GM12878 (cell line): Measurements from ENCODE around the gene CDR2L. TPM values are rescaled to one million over a fixed set of nuclear protein-coding genes. Genes with fewer than 3 reads are reported as not detected.

Experiments used
- ATAC-seq: fragments of 200-7000 bp; cut with Tn5 transposase; 3 replicates; pipeline ENCODE4 v1.9.1; 2020; ENCODE audit warnings: mild to moderate bottlenecking, moderate library complexity
- BruUV-seq: library from RNA; stranded (reverse); fragments of 400-500 nt; replicated peaks from 2 replicates; lab custom pipeline; 2021; lab: Mats Ljungman, UMichigan
- CTCF ChIA-PET: fragments of 300-600 bp; sonication (Branson Sonifier 250); formaldehyde crosslinking; extraction: SDS; loops from one replicate; lab custom pipeline; 2021; ENCODE audit warnings: inconsistent platforms; lab: Yijun Ruan, JAX
- POLR2A ChIA-PET: fragments of 350-600 bp; formaldehyde crosslinking; extraction: SDS; loops from one replicate; lab custom pipeline; 2021; ENCODE audit warnings: inconsistent platforms; lab: Charles Lee
- RAD21 ChIA-PET: fragments of 300-600 bp; sonication (Branson Sonifier 250); formaldehyde crosslinking; loops from one replicate; lab custom pipeline; 2023; ENCODE audit warnings: antibody characterized with exemption; ENCODE audit not compliant: unreplicated experiment; lab: Charles Lee
- SMC1A ChIA-PET: fragments of 300-600 bp; sonication (Branson Sonifier 250); formaldehyde crosslinking; loops from one replicate; lab custom pipeline; 2023; ENCODE audit not compliant: unreplicated experiment, uncharacterized antibody; lab: Charles Lee
- DNase-seq: peaks from one replicate; pipeline ENCODE4 v3.0.0-alpha.2; 2011; ENCODE audit warnings: low read depth, low spot score
- FAIRE-seq: peaks from 3 replicates; lab custom pipeline; 2011; peaks lifted over from hg19 to GRCh38; lab: Jason Lieb, UNC
- H2AFZ ChIP-seq: 2 replicates; pipeline ENCODE4 v1.6.0; 2011; ENCODE audit warnings: low read depth, low read length, control low read depth; ENCODE audit not compliant: control insufficient read depth
- H3K27ac ChIP-seq: 2 replicates; pipeline ENCODE4 v1.5.1; 2011; ENCODE audit warnings: control low read depth; ENCODE audit not compliant: control insufficient read depth, insufficient read depth
- H3K27me3 ChIP-seq, 2 experiments: replicated peaks in 1 of 2; 2 replicates each; pipeline versions ENCODE4 v1.6.0 to v1.6.1; 2011; ENCODE audit warnings: low read length in 1 of 2; ENCODE audit not compliant: control insufficient read depth in 2 of 2, insufficient read depth in 2 of 2
- H3K36me3 ChIP-seq, 2 experiments: 2 replicates each; pipeline ENCODE4 v1.5.1; 2011; ENCODE audit warnings: low read length in 1 of 2; ENCODE audit not compliant: control insufficient read depth in 2 of 2, insufficient read depth in 2 of 2
- H3K4me1 ChIP-seq: 2 replicates; pipeline ENCODE4 v1.6.1; 2011; ENCODE audit warnings: mild to moderate bottlenecking, low read length, moderate library complexity, mixed read lengths; ENCODE audit not compliant: control insufficient read depth, insufficient read depth
- H3K4me2 ChIP-seq: 2 replicates; pipeline ENCODE4 v1.6.0; 2011; ENCODE audit warnings: control low read depth; ENCODE audit not compliant: control insufficient read depth, insufficient read depth
- H3K4me3 ChIP-seq: fragments of 200-600 bp; sonication (generic); 2 replicates; pipeline ENCODE4 v1.5.1; 2016
- H3K79me2 ChIP-seq: 2 replicates; pipeline ENCODE4 v1.6.0; 2011; ENCODE audit warnings: low read length; ENCODE audit not compliant: control insufficient read depth, insufficient read depth
- H3K9ac ChIP-seq: 2 replicates; pipeline ENCODE4 v1.8.0; 2011; ENCODE audit warnings: low read length, control low read depth, mixed read lengths; ENCODE audit not compliant: control insufficient read depth, insufficient read depth
- H3K9me3 ChIP-seq: replicated peaks from 3 replicates; pipeline ENCODE4 v1.5.1; 2011; ENCODE audit warnings: mild to moderate bottlenecking, low read length; ENCODE audit not compliant: control insufficient read depth, insufficient read depth
- H4K20me1 ChIP-seq: 2 replicates; pipeline ENCODE4 v1.6.0; 2011; ENCODE audit not compliant: control insufficient read depth, insufficient read depth
- BHLHE40 ChIP-seq, 2 experiments: fragments of 450-650 bp in 1 of 2; IDR thresholded peaks; 2 replicates each; pipeline ENCODE4 v1.6.1; 2011 to 2017; ENCODE audit warnings: low read depth in 2 of 2, borderline replicate concordance in 1 of 2, improper control_type of control experiment in 1 of 2, low read length in 1 of 2, mild to moderate bottlenecking in 1 of 2
- ETV6 ChIP-seq, 2 experiments: fragments of 450-650 bp in 1 of 2; IDR thresholded peaks in 1 of 2; conservative IDR thresholded peaks in 1 of 2; 2 replicates each; pipeline ENCODE4 v1.6.1; 2014; ENCODE audit warnings: antibody characterized with exemption in 1 of 2, borderline replicate concordance in 1 of 2, low read depth in 1 of 2, mild to moderate bottlenecking in 1 of 2, moderate library complexity in 1 of 2
- IRF4 ChIP-seq: IDR thresholded peaks from 2 replicates; pipeline ENCODE4 v1.6.1; 2011; ENCODE audit warnings: low read depth, low read length
- MXI1 ChIP-seq: fragments of 150-350 bp; IDR thresholded peaks from 2 replicates; pipeline ENCODE4 v1.6.1; 2011; ENCODE audit warnings: low read depth, mild to moderate bottlenecking, inconsistent platforms, low read length, improper control_type of control experiment
- SMC3 ChIP-seq: IDR thresholded peaks from 2 replicates; pipeline ENCODE4 v1.6.1; 2011; ENCODE audit warnings: low read length, improper control_type of control experiment, borderline replicate concordance
- WGBS: methylation state at CpG from one replicate; pipeline ENCODE4 v1.1.6; 2016; ENCODE audit warnings: low lambda C conversion rate; ENCODE audit not compliant: insufficient replicate concordance, insufficient coverage; ENCODE audit errors: missing lambda C conversion rate; 5-methylcytosine and 5-hydroxymethylcytosine counted together
- in situ Hi-C: fragments of 300-500 bp; cut with MboI; formaldehyde crosslinking; loops from 9 replicates; pipeline ENCODE4 v1.14.3; 2018; ENCODE audit warnings: mixed read lengths
- intact Hi-C: fragments of 100-400 bp; cut with micrococcal nuclease; formaldehyde crosslinking; loops from one replicate; pipeline ENCODE4 v1.14.2; 2022; ENCODE audit not compliant: unreplicated experiment
- polyA plus RNA-seq, 11 experiments: library from polyadenylated mRNA; depleted of rRNA in 4 of 11; unstranded in 6 of 11; stranded (reverse) in 5 of 11; fragments of >200 nt; fragmentation: Nextera tagmentation in 4 of 11; fragmentation: Illumina TruSeq in 1 of 11; extraction: Ambion mirVana in 4 of 11; extraction: Trizol in 1 of 11; gene quantifications; 1 replicate in 1 of 11; 2 replicates in 10 of 11; pipeline versions ENCODE4 v1.2.1 to v1.2.3, GENCODE V29; 2011 to 2016; ENCODE audit warnings: inconsistent platforms in 2 of 11, missing spikeins in 2 of 11, low read depth in 1 of 11
- total RNA-seq, 4 experiments: library from RNA; depleted of rRNA in 3 of 4; stranded (reverse); fragments of >200 nt in 3 of 4; fragmentation: Illumina TruSeq in 1 of 4; extraction: Trizol in 1 of 4; gene quantifications; 2 replicates each; pipeline versions ENCODE4 v1.2.1 to v1.2.3, GENCODE V29; 2013 to 2021
- TF ChIP-seq, protein P1 (sequence below): IDR thresholded peaks from 2 replicates; pipeline ENCODE4 v1.6.1; 2011; ENCODE audit warnings: borderline replicate concordance, low read depth, mild to moderate bottlenecking, moderate library complexity, low read length; ENCODE audit not compliant: insufficient read depth, poor library complexity, severe bottlenecking

The CDR2L gene
- total and polyA plus RNA-seq, 10 of the 15 experiments (the other 5 are each of a cell fraction or from before 2014, with no cell fraction given) = 0.03 to 0.18 (median 0.04) TPM; not detected in 6

DNA sequence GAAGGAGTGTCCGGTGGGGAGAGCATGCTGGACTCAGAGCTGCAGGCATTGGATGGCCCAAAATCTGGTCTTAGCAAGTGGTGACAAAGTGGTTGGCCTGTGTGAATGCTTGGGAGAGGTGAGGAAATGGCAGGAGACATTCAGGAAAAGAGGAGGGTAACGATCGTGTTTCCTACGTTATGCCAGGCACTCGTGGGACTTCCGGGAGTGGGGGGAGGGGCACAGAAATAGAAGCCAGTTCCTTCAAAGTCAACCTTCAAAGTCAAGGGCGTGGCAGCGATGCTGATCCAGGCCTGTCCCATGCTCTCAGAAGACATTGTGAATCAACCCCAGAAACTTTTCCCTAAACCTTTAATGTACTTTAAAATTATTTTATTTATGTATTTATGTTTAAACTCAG, 47.9 kb upstream of the CDR2L start:
- intact Hi-C loops = no loop called here
- Histone ChIP-seq H3K4me2 (no peak overlapping the region), H2AFZ (no peak overlapping the region)
- RAD21 ChIA-PET = interaction anchor here (1.2 kb wide), 1 partner anchor 18 kb away, joined by 4 read pairs; no protein-coding TSS in a partner anchor
- no peak for FAIRE-seq
- no peak for TF ChIP-seq SMC3
- TF ChIP-seq, protein P1, sequence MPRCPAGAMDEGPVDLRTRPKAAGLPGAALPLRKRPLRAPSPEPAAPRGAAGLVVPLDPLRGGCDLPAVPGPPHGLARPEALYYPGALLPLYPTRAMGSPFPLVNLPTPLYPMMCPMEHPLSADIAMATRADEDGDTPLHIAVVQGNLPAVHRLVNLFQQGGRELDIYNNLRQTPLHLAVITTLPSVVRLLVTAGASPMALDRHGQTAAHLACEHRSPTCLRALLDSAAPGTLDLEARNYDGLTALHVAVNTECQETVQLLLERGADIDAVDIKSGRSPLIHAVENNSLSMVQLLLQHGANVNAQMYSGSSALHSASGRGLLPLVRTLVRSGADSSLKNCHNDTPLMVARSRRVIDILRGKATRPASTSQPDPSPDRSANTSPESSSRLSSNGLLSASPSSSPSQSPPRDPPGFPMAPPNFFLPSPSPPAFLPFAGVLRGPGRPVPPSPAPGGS = no peak
- TF ChIP-seq IRF4 = no peak
- TF ChIP-seq BHLHE40 (IDR thresholded peaks at IDR 0.05; ENCODE audit: borderline replicate concordance in 1 of 2, low read depth in 2 of 2, low read length in 1 of 2) = no peak
- no peak for TF ChIP-seq MXI1
- no peak for TF ChIP-seq ETV6 (conservative IDR thresholded peaks at IDR 0.05 in 1 of 2, IDR thresholded peaks at IDR 0.05 in 1 of 2; ENCODE audit: borderline replicate concordance in 1 of 2, low read depth in 1 of 2)
- TF ChIP-seq, all 136 proteins: peak for 0
- ChIA-PET POLR2A (no interaction called here), CTCF (interaction anchor here (0.8 to 1.8 kb wide), 5 partner anchors 14 to 488 kb away, joined by 3 to 7 read pairs (median 3); no protein-coding TSS in a partner anchor), SMC1A (interaction anchor here (0.6 kb wide), 1 partner anchor 58 kb away, joined by 3 read pairs; no protein-coding TSS in a partner anchor)
- no peak overlapping the region for H3K27ac ChIP-seq
- no peaks in the 10 kb centered on the region for H3K9me3 ChIP-seq
- in situ Hi-C loops = no loop called here
- H4K20me1 ChIP-seq = no peaks in the 10 kb centered on the region
- no peak overlapping the region for H3K9ac ChIP-seq
- H3K4me1 ChIP-seq = no peaks in the 10 kb centered on the region
- ATAC-seq (no peak), DNase-seq (no peak)
- 31% methylated on average over 8 of the region's 8 CpGs for WGBS
- peaks cover 3 to 9% of the 10 kb centered on the region in 2 experiments; a peak in 3 of 4 replicates for H3K27me3 ChIP-seq
- H3K79me2 ChIP-seq = no peaks in the 10 kb centered on the region
- BruUV-seq = no TSS peak
- no peaks in the 10 kb centered on the region for H3K36me3 ChIP-seq
- no peak overlapping the region for H3K4me3 ChIP-seq
